SK-N-SH (cell line): ENCODE results near the gene CFAP99.

ENCODE experiments used
- GABPA ChIP-seq: IDR thresholded peaks from 2 replicates; pipeline ENCODE4 v1.4.0; 2012; ENCODE audit warnings: low read depth, mild to moderate bottlenecking
- RAD21 ChIP-seq: IDR thresholded peaks from 2 replicates; pipeline ENCODE4 v1.6.1; 2012; ENCODE audit warnings: mild to moderate bottlenecking, low read length
- RFX5 ChIP-seq: IDR thresholded peaks from 2 replicates; pipeline ENCODE4 v1.6.1; 2012; ENCODE audit warnings: mild to moderate bottlenecking, improper control_type of control experiment, low read length
- TF ChIP-seq, protein P1 (sequence below): fragments of 200-600 bp; sonication (generic); IDR thresholded peaks from 2 replicates; pipeline ENCODE4 v1.6.1; 2017; ENCODE audit warnings: antibody characterized with exemption, mild to moderate bottlenecking, moderate library complexity

- TF ChIP-seq RAD21 (no peak), RFX5 (no peak), GABPA (no peak)
- TF ChIP-seq, protein P1, sequence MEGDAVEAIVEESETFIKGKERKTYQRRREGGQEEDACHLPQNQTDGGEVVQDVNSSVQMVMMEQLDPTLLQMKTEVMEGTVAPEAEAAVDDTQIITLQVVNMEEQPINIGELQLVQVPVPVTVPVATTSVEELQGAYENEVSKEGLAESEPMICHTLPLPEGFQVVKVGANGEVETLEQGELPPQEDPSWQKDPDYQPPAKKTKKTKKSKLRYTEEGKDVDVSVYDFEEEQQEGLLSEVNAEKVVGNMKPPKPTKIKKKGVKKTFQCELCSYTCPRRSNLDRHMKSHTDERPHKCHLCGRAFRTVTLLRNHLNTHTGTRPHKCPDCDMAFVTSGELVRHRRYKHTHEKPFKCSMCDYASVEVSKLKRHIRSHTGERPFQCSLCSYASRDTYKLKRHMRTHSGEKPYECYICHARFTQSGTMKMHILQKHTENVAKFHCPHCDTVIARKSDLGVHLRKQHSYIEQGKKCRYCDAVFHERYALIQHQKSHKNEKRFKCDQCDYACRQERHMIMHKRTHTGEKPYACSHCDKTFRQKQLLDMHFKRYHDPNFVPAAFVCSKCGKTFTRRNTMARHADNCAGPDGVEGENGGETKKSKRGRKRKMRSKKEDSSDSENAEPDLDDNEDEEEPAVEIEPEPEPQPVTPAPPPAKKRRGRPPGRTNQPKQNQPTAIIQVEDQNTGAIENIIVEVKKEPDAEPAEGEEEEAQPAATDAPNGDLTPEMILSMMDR: no peak
These were observed 1.1 kb downstream of the CFAP99 start for GRCh38 chr4:2419814-2420213.
